CD4-positive, alpha-beta T cell treated with Interleukin-6 at 100 ng/mL for 8 hours (primary cell): ENCODE data around the gene IGSF3.
"Not testable (repeated sequence)": the region's sequence is repeated elsewhere in the genome, so short reads cannot be mapped to it uniquely, and the experiment has no call there.

ENCODE experiments used
- DNase-seq: peaks from one replicate; pipeline ENCODE4 v3.0.0-alpha.2; 2020; ENCODE audit warnings: mixed read lengths, low spot score

Gene IGSF3

DNA sequence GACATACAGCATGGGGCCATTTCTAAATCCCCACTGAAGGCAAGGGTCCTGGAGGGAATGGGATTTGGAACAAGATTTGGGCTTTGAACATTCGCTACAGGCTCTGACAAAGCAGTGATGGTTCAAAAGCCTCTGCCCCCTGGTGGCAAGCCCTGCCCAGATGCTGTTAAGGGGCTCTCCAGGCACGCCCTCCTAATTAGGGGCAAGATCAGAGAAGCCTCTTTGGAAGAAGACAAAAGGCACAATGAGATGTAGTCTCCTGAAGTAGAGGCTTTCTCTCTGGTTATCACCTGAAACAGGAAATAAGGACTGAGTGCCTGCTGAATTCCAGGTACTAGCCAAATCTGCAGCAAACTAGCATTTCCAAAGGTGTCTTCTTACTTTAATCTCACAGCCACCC lies 37.5 kb downstream of the IGSF3 start:
- DNase-seq = not testable (repeated sequence)

DNA sequence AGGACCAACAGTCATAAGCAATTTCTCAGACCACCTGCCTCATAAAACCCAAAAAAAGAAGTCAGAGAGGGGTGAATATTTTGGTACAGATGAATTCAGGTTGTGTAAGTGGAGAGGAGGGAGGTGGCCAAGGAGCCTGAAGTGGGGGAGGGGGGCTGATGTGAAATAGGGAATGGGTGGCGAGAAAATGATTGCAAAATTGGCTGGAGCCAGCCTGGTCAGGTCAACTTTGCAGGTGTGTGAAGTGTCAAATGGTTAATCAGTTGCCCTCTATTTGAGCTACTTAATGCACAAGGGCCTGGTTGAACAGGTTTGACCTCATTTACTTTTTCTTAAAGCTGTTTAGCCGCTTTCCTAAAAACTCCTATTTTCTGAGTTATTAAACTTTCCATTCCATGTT lies 38.1 kb downstream of the IGSF3 start:
- DNase-seq = not testable (repeated sequence)

DNA sequence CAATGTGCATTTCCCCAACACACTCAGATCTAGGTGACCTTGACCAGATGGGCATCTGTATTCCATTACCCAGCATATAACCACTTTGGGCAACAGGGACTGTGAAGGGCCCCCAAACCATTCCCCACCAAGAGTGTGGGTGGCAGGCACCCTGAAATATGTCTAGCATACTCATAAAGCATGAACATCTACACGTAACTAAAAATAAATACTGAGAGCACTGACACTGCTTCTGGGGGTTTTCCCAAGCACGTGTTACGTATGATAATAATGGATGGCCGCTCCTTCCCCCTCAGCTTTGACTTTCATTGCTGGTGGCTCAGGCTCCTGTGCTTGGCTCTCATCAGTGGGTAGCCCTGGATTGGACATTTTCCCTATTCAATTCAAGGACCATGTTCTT lies 39.1 kb downstream of the IGSF3 start:
- no peak for DNase-seq

DNA sequence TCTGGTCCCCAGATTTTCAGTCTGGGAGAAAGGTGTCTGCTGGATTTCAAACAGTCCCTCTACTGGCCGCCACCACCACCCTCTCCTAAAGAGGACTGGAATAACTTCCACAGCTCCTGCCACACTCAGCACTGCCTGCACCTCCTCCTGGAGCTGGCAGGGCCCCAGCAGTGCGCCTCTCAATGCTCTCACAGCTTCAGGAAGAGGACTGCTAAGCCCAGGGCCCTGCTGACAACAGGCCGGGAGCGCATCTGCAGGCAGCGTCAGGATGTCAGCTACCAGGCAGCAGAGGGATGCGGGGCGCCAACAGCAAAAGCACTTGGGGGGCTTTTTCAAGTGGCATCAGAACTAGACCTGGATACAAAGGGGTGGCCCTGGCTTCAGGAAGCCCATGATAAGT lies 40.2 kb downstream of the IGSF3 start:
- DNase-seq = not testable (repeated sequence)

DNA sequence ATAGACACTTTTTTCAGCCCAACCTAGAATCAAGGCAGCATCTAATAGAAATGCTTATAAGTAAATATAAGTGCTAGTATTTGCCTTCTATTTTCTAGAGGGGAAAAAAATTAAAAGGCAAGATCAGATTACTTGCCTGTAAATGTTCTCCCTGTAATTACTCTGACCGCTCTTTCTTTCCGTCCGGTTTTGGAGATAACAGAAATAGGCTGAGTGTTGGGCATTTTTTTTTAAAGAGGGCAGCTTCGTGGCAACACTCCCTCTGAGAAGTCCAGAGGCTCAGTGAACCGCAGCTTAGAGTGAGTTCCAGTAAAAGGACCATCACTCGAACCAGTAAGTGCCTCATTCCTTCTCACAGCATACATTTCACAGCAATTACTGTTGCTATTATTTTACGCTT lies 40.6 kb downstream of the IGSF3 start:
- not testable (repeated sequence) for DNase-seq

DNA sequence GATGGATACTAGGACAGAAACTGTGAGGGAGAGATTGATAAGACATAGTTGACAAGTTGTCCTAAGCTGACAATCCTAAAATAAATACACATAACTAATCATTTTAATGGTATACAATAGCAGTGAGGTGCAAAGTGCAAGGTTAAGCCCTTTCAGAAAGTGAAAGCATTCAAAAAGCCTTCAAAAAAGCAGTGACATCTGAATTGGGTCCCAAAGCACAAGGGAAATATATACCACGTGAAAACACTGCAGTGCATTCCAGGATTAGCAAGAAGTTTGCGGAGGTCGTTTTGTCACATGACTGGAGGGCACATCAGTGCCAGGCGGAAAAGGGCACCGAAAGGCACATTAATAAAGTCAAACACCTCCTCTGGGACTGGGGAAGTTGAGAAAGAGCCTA lies 42.4 kb downstream of the IGSF3 start:
- DNase-seq = not testable (repeated sequence)

DNA sequence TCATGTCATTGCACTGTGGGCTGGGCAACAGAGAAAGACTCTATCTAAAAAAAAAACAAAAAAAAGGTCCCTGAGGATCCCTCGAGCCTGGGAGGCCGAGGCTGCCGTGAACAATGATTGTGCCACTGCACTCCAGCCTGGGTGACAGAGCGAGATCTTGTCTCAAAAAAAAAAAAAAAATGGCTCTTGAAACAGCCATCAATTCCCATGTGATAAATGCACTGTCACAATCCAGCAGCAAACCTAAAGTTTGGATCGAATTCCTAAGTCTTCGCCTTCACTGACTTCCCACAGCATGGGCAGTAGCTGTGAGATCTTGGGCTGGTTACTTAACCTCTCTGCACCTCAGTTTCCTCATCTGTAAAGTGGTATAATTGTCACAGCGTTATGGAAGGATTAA lies 43.5 kb downstream of the IGSF3 start:
- no peak for DNase-seq

DNA sequence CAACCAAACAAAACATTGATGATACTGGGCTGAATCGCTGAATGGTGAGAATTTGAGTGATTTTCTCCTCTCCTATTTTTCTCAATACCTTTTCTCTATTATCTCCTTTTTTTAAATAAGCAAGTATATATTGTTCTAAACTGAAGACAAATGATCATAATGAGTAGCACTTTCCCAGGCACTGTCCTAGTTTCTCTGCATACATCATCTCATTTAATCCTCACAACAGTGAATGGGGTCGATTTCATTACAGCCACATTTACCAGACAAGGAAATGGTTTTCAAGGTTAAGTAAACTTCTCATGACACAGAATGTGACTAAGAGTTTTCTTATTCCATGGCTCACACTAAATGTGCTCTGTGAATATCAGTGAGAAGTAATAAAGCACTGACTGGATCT lies 45.0 kb downstream of the IGSF3 start:
- not testable (repeated sequence) for DNase-seq

DNA sequence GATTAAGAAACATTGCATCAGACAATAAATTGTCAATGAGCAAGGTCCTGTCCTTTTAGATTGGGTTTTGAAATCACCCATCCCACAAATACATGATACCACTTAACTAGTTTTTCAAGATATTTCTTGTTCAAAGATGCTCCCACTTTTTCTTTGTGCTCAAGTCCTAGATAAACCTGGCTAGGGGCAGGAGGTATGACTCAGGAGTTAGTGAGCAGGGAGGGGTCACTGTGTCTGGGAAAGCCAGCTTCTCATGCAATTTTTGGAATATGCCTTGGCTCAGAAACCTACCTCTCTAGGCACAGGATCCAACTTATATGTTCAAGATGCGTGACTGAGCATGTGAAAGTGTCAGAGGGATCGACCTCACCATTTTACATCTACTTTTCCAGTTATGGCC lies 45.8 kb downstream of the IGSF3 start:
- DNase-seq = not testable (repeated sequence)

DNA sequence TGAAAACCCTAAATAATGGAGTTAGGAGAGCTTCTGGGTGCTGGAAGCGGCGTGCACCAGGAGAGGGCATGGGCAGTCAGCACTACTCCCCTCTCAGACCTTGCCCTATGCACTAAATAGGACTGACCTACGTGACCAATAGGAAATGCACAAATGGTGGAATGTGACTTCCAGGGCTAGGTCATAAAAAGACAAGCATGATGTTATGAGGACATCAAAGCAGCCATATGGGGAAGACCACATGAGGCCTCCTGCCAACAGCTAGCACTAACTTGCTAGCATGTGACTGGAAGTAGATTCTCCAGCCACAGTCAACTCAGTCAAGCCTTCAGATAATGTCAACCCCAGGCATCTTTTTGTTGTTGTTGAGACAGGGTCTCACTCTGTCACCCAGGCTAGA lies 47.1 kb downstream of the IGSF3 start:
- DNase-seq = not testable (repeated sequence)

DNA sequence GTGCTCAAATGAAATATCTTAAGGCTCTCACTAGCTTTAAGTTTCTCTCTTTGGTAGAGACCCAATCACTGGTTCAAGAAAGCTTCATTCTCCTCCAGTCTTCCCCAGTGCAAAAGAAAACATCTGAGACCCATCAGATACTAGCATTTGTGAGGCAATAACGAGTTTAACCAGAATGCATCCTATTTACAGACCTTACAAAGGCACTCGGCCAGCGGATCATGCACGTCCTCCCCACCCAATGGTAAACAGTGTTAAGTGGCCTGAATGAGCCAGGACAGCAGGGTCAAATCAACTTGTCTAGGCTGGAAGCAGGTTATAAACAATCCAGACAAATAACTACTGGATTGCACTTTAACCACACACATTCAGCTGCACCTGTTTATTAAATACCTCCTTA lies 48.4 kb downstream of the IGSF3 start:
- DNase-seq = not testable (repeated sequence)

DNA sequence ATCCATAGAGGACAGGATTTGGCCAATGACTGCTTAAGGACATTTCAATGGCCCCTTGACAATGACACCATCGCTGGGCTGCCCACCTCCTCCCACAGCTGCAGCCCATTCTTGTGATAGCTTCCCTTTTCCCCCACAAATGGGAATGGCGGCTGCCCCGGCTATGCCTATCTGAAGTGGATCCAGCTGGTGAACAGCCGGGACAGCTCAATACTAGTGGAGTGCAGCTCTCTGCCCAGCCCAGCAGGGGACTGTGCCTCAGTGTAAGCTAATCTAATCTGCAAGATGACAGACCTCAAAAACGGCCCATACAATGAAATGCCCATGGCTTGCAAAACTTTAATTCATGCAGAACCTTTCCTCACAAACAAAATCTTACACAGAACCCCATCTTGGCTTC lies 49.7 kb downstream of the IGSF3 start:
- DNase-seq = not testable (repeated sequence)

DNA sequence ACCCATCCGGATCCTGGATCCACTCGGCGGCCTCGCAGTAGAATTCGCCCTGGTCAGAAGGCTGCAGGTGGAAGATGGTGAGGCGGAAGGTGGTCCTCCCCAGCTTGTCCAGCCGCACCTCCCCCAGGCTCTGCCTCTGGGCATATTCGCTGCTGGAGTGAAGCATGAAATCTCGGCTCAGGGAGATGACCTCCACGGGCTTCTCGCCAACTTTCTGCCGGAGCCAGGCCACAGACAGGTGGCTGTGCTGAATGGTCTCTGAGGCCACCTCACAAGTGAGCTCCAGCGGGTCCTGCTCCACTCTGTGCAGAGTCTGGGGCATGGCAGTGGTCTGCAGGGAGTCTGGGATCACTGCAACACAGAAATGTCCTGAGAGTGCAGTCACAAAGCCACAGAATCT lies 53.7 kb downstream of the IGSF3 start:
- not testable (repeated sequence) for DNase-seq

DNA sequence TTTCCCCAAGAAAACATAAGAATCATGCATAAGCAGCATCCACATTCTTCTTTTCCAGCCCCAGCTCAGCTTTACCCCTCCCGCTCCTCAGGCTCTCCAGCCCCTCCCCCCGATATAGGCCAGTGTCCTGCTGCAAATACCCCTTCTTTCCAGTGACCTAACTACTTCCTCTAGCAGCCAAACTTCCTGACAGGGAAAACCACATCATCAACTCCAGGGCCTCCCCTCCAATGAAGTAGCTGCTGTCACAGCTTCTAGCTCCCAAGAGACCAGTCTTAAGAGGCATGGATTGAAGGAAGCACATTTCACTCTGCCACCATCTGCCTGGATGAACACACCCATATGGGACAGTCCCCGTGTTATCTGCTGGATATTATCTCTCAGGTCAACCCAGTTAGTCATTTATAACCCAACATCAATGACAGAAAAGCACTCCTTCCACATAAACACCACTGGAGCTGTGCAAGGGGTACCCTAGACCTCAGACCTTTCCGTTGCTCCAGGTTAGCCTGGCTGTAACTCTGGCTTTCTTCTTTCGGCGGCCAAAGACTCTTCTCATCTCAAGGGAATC lies 57.6 kb downstream of the IGSF3 start:
- not testable (repeated sequence) for DNase-seq

DNA sequence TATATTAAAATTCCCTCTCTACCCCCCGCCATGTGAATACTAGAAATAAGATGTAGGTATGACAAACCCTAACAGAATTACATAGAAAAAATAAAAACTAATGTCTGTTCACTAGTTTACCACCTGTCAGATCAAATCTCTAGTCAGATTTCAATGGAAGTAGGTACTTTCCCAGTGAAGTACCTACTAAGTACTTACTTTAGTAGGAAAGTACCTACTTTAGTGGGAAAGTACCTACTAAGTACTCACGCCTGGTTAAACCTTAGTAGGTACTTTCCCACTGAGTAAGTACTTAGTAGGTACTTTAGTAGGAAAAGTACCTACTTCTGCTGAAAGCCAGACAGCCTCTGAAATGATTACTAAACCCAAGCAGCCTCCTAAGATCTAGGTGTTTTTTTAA lies 58.7 kb downstream of the IGSF3 start:
- DNase-seq = not testable (repeated sequence)

DNA sequence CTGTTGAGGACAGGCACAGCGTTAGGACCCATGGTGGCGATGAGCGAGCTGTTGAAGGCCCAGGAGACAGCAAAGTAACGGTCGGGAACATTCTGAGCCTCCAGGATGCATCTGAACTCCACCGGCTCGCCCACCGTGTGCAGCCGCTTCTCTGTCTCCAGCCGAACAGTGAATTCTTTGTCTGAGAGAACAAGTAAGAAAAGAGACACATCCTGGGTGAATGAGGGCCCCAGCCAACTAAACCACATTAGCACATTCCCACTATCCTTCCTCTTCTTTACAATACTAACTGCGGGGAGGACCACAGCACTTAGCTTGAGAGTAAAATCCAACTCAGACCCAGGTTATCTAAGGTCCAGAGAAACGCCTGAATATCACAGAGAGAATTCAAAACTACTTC lies 59.4 kb downstream of the IGSF3 start:
- DNase-seq = not testable (repeated sequence)

DNA sequence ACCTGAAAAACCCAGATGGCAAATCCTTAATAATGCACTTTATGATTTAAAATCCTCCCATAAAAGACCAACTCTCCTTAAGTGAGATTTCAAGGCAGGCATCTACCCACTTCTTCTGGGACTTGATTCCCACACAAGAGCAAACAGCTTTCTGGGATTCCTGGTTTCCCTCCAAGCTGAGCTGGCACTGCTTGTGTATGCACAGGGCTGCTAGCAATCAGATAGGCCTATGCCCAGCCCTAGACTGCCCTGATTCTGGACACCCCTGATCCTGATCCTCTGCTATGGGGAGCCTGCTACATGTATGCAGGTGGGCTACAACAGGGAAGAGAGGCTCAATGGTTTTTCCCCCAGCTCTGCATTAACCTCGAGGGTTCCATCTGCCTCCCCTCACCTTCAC lies 60.1 kb downstream of the IGSF3 start:
- not testable (repeated sequence) for DNase-seq

DNA sequence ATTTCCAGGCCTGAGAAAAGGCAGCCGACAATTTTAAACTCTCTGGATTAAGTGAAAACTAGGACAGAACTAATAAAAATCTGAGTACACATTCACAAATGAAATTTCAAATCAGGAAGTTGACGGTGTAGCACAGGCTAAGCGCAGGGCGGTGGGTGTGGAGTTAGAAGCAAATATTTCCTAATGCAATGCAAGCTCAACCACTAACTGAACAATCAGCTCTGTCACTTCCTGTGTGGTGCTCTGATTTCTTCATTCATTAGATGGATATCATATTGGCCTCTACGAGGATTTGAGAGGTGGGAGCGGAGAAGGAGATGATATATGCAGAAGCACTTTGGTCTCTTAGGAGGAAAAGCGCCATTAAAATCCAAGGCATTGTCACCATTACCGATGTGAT lies 61.5 kb downstream of the IGSF3 start:
- DNase-seq = not testable (repeated sequence)

DNA sequence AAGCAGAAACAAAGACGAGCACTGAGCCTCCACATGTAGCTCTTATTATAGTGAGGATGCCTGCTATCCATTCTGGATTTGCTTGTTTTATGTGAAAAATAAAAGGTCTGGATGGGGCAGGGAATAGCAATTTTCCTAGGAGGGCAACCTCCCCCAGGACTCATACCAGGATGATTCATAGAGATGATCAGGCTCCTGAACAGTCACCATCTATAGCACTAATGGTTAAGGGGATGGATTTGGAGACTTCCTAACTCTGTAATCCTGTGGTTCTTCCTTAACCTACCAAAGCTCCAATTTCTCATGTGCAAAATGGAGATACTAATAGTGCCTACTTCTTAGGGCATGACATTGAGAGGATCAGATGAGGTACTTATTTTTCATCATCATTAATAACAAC lies 62.2 kb downstream of the IGSF3 start:
- DNase-seq = no peak

DNA sequence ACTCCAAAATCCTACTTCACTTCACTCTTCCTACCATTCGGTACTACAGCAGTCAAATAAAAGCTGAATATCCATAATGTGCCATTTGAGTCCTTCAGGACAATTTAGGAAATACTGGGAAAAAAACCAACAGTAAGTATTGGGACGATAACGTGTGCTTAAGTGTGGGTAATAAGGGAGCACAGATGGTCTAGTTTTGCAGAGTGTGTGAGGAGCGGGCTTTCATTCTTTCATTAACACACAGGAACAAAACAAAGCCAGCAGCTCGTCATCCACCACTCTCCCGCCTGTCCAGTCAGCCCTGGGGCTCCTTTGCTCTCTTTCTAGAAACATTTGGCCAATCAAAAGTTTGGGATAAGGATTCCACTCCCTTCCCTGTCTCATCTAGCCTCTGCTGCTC lies 63.1 kb downstream of the IGSF3 start:
- DNase-seq = not testable (repeated sequence)

DNA sequence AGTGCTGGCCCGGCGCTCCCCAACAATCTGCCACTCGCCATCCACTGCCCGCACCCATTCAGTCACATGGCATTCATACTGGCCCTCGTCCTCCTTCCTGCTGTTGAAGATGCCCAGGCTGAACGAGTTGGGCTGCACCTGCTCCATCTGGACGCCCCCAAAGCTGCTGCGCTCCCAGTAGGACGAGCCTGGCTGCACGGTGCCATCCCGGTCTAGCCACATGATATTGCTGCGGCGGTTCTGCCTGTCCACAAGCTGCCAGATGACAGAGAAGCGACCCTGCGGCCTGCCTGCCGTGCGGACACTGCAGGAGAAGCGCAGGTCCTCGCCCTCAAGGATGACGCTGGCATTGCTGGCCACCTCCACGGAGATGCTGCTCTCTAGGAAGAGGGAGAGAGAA lies 63.9 kb downstream of the IGSF3 start:
- not testable (repeated sequence) for DNase-seq

DNA sequence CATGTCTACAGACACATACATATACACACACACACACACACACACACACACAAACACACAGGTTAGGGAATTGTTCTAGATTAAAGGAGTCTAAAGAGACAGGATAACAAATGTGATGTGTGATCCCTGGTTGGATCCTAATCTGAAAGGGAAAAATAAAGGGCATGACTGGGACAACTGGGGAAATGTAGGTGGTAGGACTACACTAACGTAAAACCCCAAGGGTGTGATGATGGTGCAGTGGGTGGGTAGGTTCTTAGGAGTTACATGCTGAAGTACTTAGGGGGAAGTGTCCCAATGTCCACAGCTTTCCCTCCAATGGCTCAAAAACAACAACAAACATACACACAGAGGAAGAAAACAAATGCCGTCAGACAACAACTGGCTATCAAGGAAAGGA lies 68.2 kb downstream of the IGSF3 start:
- DNase-seq = not testable (repeated sequence)

DNA sequence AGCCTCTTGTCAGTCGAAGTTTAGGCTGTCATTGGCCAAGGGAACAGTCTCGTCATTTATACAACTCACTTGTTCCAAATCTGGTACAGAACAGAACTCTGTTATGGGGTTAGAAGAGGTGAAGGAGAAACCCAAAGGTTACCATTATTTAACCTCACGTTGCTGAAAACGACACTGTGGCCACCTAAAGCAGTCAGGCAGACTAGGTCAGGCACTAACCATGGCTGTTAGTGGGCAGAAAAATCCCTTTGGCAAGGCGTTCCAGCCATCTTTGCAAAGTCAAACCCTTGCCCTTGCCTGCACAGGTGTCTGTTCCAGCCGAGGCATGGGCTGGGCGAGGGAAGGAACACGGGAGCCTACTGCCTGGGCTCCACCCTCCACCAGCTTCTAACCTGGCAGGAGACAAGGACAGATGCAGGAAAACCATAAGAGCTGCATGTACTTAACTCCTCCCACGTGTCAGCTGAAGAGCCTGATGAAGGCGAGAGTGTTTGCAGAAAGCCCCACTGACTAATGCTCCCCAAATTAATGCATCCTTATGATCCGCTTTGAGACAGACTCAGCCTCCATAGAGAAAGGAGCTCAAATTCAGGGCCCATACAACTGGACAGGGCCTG lies 69.0 kb downstream of the IGSF3 start:
- DNase-seq = not testable (repeated sequence)

DNA sequence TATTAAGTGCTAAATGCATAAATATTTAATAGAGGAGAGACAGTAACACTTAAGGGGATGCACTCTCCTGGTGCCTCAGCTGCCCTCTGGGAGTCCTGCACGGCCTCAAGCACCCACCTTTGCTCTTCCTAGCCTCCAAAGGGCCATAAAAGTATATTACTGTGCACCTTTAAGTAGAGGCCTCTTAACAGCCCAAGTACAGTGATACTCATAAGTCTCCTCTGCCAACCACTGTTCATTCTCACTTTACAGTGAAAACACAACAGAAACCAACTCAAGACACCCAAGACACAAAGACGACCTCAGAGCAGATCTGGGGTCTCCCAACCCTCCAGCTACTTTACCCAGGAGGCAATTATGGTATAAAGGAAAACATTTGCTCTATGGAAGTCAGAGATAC lies 70.1 kb downstream of the IGSF3 start:
- DNase-seq = not testable (repeated sequence)
